HG03457 (cell line): ENCODE measurements around the gene PCDHGC5.

Source experiments
- ATAC-seq: cut with Tn5 transposase; IDR thresholded peaks from one replicate; pipeline ENCODE4 v1.9.1; 2021; ENCODE audit warnings: moderate number of reproducible peaks; ENCODE audit not compliant: unreplicated experiment

The PCDHGC5 gene

GRCh38 chr5:141512390-141512910 is 23.6 kb downstream of the PCDHGC5 start:
- ATAC-seq = no peak

GRCh38 chr5:141512911-141513626 is 24.2 kb downstream of the PCDHGC5 start:
- no peak for ATAC-seq

- ATAC-seq = no peak
Observed at GRCh38 chr5:141513627-141514329, 24.9 kb downstream of the PCDHGC5 start.

- ATAC-seq = no peak
Observed at GRCh38 chr5:141514330-141515133, 25.7 kb downstream of the PCDHGC5 start.

GRCh38 chr5:141515141-141515540 is 26.3 kb downstream of the PCDHGC5 start:
- no peak for ATAC-seq

GRCh38 chr5:141515946-141516671 is 27.2 kb downstream of the PCDHGC5 start:
- no peak for ATAC-seq

- no peak for ATAC-seq
Observed at GRCh38 chr5:141516672-141517025, 27.8 kb downstream of the PCDHGC5 start.

- ATAC-seq = no peak
Observed at GRCh38 chr5:141517312-141517711, 28.4 kb downstream of the PCDHGC5 start.

GRCh38 chr5:141517880-141518617 is 29.2 kb downstream of the PCDHGC5 start:
- no peak for ATAC-seq

GRCh38 chr5:141518618-141519015 is 29.7 kb downstream of the PCDHGC5 start:
- ATAC-seq = no peak

GRCh38 chr5:141519605-141520565 is 31.0 kb downstream of the PCDHGC5 start:
- ATAC-seq = no peak

GRCh38 chr5:141521244-141521781 is 32.4 kb downstream of the PCDHGC5 start:
- no peak for ATAC-seq

GRCh38 chr5:141522301-141522700 is 33.4 kb downstream of the PCDHGC5 start:
- no peak for ATAC-seq

GRCh38 chr5:141523991-141524390 is 35.1 kb downstream of the PCDHGC5 start:
- ATAC-seq = no peak

- ATAC-seq = peak; percentile 69
Observed at GRCh38 chr5:141524604-141525597, 36.0 kb downstream of the PCDHGC5 start.

GRCh38 chr5:141525653-141526052 is 36.8 kb downstream of the PCDHGC5 start:
- ATAC-seq = no peak

- ATAC-seq = no peak
Observed at GRCh38 chr5:141527426-141527825, 38.5 kb downstream of the PCDHGC5 start.
